Iris pigment epithelial cell (primary cell): Measurements from ENCODE around the gene FCAMR.

Experiments used
- DNase-seq: peaks from one replicate; pipeline ENCODE4 v3.0.0-alpha.2; 2011; ENCODE audit warnings: low read depth

Gene FCAMR

DNA sequence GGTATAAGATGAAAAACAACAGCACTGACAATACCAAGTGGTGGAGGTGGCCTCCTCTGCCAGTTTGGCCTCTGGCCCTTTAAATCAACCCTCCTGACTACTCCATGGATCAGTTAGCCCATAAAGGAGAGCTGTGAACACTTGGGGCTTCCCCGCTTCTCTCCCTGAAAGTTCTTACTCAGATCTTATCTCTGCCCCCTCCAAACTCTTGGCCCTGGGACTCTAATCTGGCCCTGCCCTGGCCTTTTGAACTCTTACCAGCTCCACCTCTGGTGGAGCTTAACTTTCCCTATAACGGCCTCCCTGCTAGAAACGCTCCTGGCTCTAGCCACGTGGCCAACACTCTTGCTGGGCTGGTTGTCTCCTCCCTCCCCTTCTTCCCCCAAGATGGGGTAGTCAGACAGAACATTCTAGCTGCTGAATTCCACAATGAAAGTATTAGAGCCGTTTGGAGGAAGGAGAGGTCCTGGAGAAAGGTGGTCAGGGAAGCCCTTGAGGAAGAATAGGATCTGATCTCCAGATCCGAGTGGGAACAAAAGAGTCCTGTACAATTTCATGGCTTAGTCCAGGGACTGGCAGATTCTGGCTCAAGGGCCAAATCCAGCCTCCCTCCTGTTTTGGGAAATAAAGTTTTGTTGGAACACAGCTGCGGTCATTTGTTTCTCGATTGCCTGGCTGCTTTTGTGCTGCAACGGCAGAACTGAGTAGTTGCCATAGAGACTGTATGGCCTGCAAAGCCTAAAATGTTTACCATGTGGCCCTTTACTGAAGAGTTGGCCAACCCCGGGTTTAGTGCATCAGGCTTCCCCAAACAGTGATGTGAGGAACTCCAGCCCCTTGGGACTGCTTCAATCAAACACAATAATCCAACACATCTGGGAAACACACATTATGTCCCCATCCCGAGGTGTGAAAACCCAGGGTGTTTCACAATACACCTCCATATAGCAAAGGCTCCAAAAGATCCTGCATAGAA, 14.5 kb downstream of the FCAMR start:
- no peak for DNase-seq

DNA sequence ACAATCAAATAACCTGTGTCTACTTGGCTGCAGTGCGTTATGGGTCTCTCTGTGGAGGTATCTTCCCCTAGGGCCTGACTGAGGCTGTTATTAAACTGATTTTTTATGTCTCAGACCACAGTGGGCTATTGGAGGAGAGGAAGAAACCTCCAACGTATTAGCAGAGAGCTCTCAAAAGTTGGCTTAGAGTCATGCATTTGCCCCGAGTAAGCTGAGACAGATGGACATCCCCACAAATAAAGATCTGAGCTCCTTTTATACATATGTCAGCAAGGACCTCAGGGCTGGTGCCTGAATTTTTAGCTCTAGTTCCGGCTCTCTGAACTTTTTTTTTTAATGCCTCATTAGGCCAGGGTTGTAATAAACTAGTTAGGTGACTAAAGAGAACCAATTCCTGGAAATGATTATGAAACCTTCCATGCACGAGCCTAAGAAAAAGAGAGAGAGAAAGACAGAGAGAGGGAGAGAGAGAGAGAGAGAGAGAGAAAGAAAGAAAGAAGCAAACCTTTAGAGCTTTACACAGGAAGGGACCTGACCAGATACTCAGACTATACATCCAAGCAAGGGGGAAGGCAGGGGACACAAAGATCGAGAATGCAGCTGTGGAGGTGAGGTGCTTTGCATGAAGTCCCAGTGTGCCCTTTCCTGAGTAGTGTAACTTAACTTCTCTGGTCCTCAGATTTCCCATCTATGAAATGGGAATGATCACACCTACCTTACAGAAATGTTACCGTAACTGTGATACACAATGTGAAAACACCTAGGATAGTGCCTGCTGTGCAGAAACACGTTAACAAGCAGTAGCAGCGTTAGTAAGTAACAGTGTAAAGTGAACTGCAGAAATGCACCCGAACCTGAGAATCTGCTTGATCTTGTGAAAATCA, 15.6 kb downstream of the FCAMR start:
- no peak for DNase-seq

DNA sequence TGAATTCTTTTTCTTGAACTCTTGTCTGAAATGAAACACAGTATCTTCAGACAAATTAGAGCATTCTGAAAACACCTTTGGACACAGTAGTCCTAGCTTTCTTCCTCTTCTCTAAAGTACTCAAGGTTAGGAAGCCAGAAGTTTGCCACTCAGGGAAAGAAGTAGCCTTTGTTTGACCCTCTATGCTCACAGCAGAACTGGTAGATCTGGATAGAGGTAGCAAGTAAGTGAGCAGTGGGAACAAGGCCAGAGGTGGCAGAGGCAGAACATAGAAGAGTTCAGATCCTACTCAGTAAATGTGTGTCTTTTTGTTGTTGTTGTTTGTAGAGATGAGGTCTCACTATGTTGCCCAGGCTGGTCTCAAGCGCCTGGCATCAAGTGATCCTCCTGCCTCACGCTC, 16.6 kb downstream of the FCAMR start:
- DNase-seq, result no peak

DNA sequence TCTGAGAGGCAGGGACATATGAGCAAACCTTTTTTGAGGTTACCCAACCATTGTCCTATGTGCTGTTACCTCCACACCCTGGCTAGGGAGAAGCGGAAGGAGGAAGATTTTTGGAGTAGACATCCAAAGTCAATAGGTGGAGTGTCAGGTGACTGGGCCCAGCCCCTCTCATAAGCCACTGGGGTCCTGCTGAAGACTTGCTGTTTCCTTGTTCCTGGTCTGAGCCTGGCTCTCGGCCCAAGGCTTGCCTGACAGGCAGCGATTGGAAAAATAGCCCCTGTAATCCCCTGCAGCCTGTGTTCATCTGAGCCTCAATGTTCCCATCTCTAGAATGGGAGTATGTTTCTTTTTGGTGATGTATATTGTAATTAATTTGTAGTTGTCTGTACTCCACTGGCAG, 17.1 kb downstream of the FCAMR start:
- no peak for DNase-seq

DNA sequence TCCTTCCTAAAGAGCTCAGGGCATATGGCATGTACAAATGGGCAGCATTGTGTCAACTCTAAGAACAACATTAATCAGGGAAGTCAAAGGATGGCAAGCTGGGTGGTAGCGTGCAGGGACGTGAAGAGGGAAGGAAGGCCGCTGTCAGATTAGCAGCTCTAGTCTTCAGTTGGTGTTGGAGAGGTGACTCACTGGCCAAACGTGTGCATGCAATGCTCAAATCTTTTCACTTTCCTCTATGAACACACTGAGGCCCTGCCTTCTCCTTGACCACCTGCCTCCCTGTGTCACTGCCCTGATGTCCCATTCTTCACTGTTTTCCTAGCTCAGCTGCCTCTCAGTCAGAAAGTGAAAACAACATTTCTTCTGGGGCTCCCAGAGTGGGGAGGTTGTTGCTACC, 18.1 kb downstream of the FCAMR start:
- peak; percentile 4 for DNase-seq

DNA sequence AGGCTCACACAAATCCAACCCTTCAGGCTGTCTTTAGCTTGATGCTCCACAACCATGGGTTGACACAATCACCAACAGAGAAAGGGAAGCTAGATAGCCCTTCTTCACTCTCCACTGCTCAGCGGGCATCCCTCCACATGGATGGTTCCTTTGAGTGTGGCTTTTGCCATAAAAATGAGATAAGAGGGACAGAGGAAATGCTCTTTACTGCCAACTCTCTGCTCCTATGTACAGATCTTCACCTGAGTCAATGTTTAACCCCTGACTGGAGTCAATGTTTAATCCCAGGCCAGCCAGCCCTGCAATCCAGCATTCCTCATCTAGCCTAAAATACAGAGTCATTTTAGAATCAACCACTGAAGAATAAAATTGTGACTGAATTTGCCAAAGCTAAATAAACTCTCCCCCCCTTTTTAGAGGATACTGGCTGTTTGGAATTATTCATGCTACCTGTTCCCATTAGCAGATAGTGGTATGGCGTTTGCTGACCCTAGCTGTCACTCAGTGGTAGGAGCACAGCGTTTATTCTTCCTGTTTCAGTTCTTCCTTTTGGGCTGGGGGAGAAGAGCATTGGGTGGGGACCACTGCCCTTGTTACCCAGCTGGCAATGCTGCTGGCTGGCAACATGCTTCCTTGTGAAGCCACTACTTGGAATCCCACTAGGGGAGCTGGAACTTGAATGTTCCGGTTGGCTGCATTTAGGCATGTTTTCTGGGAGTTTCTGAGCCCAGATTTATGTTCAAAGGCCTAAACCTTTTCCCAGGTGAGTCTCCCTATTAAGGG, 18.8 kb downstream of the FCAMR start:
- DNase-seq, result no peak

DNA sequence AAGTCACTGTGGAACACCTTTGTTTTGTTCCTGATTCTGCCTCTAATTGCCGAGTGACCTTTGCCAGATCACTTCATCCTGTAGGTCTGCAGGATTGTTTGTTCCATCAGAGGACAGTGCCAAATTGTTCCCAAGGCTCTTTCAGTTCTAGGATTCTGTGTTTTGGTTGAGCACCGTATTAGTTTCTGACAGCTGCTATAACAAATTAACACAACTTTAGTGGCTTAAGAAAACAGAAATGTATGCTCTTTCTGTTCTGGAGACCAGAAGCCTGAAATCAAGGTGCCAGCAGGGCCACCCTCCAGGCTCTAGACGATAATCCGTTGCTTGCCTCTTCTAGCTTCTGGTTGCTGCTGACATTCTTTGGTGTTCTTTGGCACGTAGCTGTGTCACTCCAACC, 20.6 kb downstream of the FCAMR start:
- DNase-seq, result no peak

DNA sequence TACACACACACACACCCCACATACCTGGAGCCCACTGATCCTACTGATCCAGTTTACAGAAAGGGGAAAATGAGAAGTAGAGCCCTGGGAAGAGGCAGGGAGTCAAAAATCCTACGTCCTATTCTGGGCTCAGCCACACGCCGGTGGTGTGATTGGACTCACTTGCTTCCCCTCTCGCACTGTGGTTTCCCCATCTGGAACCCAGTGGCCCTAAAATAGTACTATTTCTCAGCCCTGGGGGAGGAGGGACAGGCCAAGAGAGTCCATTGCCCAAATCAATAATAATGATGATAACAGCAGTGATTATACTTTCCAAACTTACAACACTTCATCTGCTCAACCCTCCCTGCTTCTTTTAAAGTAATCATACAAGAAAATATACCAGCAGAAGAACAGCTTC, 21.1 kb downstream of the FCAMR start:
- no peak for DNase-seq

DNA sequence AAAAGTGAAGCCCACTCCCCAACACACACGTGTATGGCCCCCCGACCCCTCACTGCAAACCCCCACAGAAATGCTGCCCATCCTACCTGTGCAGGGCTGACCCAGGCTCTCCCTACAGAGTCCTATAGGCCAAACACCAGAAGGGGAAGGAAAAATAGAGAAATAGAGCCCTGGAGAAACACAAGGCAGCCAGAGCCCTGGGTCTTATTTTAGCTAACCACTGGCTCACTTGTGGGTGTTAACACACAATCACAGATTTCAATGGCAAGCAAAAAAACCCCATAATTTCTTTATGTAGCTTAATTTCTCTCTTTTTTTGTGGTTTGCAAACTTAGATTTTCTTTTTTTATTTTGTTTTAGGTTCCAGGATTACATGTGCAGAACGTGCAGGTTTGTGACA, 23.0 kb downstream of the FCAMR start:
- DNase-seq, result no peak

DNA sequence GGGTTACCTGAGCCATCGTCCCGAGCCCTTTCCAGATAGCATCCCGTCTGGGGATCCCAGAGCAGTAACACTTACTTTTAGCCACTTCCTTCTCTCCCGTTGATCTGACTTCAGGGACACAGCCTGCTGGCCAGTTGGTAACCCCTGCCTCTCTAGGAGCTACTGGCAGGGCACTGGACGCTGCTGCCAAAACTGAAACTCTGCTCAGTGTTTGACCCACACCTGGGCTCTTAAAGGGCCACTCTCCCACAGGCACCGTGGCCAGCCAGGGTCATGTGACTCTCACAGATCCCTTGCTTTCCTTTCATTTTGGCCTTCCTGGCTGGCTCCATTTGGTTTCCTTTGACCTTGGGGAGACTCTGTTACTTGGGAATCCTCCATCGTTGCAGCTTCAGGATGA, 24.0 kb downstream of the FCAMR start, which contains the start of gene PIGR:
TSS of gene PIGR (minus strand) at position 206 of the 400 bp plus-strand sequence. CDS start 5,935 bp downstream, outside the sequence.
- DNase-seq, result no peak

DNA sequence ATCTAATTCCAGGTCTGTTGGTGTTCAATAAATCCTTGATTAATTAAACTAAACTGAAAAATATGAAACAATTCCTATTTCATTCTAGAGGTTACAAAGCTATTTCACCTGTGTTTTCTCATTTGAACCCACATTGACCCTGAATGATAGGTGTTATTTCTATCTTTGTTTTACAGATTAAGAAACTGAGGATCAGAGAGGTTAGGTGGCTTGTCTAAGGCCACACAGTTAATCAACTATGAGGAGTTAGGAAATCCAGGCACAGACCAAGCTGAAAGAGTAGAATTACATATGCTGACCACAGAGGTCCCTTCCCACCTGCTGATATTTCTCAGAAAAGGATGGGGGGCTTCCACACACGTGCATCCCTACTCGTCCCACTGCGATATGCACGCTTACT, 24.5 kb downstream of the FCAMR start:
- DNase-seq, result no peak

DNA sequence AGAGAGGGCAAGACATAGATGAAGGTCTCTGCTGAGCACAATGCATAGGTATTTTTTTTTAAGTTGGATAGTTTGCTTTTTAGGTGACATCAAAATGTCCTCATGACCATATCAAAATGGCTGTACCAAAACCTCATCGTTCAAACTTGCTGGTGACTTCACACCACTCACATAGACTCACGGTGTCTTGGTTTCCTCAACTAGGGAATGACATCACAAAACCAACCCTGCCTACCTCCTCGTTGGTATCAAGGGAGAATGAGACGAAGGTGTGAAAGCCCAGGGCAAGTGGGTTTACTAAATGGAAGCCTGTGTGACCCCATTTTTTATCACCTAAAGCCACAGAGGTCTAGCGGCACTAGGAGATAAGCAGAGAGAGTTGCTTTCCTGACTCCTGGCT, 25.6 kb downstream of the FCAMR start:
- no peak for DNase-seq

DNA sequence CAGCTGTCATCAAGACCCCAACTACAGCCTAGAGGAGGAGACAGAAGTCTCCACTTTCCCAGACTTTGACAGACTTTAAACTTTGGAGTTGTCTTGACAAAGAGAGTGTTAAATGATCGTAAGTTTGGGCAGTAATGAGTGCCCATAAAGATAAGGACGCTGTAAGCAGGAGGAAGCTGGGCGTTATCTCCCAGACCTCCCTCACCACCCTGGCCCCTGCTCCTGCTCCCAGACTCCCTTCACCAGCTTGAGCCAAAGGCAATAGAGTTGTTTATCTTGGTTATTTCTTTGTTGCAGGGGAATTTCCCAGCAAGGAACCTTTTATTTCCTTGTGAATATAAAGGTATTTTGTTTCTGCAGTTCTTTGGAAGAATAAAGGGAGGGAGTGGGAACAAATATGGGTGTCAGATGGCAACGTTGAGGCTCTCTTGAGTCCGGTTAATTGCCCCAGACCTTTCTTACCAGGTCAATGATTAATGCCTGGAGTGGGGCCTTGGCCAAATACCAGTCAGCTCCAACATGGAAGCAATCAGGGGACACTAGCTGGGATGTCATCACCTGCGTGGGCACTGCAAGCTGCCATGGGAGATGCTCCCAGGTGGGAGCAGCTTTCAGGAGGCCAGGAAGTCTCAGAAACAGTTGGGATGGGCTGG, 28.4 kb downstream of the FCAMR start:
- DNase-seq, result no peak

DNA sequence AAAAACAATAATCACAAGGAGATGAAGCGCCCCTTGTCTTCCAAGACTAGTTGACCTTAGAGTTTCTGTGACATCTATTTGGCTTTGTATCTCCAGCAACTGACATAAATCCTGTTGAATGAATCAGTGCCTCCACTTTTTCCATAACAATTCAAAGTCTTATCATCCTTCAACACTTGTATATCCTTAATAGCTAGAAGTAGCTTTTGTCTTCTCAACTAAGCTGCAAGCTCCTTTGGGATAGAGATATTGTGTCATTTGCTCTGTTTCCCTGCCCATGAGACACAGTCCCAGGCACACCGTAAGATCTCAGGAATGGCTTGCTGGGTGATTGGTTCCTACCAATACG, 29.7 kb downstream of the FCAMR start:
- DNase-seq, result no peak

DNA sequence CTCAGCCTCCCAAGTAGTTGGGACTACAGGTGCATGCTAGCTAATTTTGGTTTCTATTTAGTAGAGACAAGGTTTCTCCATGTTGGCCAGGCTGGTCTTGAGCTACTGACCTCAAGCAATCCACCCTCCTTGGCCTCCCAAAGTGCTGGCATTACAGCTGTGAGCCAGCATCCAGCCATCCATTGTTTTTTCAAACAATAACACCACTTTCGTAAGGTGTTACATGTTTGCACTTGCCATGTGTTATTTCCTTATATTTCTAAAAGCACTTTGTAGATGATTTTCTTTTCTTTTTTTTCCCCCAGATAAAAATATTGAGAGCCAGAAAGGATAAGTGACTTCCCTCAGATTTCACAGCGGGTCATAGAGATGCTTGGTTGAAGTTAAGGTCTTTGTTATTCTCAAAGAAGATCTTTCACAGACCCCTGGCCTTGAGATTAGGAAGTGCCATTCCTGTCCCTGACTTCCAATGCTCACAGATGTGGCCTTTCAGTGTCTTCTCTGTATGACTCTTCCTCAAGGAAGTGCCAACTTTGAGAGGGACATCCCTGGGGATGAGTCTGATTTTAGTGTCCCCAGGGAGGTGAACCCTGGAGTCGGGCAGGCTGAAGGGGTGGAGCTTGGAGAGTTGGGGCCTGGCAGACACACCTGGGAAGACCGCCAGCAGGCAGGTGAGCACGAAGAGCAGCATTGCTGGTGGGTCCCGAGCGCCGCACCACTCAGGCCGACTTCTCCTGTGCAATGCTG, 30.2 kb downstream of the FCAMR start:
- DNase-seq, result no peak

DNA sequence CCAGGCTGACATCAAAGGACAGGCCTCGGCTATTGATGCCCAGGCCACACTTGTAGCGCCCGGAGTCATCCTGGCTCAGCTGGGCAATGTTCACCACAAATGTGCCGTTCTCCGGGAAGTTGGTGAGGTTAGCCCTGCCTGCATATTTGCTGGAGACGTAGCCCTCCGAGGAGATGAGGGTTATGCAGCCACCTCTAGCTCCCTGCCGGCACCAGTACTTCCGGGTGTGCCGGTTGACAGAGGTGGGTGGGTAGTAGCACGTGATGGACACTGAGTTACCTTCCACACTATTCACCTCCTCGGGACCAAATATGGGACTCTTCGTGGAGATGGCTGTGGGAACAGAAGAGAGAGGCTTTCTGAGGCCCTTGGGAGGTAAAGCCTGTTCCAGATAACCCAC, 31.1 kb downstream of the FCAMR start:
- no peak for DNase-seq

DNA sequence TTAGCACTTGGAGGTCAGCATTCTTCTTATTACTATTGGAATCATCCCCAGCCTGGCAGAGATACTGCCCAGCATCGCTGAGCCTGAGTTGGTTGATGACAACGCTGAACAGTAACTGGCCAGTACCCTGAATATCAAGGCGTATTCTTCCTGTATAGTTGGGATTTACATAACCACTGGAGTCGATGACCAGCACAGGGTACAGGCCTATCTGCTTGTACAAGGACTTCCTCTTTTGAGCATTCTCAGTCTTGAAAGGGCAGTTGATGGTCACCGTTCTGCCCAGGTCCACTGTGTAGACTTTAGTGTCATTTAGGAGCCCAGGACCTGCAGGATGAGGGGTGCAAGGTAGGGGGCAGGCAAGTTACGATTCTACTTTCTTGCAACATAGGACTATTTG, 32.8 kb downstream of the FCAMR start:
- no peak for DNase-seq

DNA sequence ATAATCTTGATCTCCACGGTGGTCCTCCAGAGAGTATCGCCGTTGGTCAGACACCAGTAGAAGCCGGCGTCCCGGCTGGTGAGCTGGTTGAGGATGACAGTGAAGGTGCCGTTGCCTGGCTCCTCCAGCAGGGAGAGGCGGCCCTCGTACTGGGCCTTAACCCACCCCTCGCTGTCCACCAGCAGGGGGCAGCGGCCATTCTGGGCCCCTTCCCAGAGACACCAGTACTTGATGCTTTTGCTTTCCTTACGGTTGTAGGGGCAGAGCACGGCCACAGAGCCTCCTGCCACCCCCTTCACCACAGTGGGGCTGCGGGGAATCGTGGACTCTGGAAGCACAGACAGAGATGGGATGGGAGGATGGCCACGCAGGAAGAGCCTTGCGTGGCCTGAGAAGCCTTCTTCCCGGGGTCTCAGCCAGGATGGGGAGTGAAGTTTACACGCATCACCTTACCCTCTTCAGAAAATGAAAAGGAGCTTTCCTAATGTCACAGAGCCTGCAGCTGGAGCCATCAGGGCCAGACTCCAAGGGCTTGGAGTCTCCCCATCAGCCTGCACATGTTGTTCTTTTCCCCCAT, 34.7 kb downstream of the FCAMR start:
- peak; percentile 38 for DNase-seq

DNA sequence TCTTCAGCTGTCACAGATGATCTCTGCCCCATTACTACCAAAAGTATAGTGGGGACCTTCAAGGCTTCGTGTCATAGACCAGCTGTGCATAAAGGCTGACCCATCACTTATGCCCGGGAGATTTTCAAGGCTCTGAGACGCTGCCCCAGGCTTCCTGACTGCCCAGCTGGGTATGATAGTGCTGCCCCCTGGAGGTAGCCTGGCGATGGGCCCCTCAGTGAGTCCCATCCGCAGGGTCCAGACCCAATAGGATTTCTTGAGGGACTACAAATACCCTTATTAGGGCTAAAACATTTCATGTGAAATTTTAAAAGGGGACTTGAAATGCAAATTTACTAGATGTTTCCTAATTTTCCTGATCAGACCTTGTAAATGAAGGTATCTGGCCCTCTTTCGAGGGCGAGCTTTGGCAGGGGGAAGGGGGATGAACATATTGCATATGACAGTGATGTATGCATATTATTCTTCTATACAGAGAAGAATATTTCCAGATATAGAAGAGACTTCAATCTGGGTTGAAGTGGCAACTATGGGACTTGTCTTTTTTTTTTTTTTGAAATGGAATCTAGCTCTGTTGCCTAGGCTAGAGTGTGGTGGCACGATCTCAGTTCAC, 36.8 kb downstream of the FCAMR start:
- DNase-seq, result no peak

DNA sequence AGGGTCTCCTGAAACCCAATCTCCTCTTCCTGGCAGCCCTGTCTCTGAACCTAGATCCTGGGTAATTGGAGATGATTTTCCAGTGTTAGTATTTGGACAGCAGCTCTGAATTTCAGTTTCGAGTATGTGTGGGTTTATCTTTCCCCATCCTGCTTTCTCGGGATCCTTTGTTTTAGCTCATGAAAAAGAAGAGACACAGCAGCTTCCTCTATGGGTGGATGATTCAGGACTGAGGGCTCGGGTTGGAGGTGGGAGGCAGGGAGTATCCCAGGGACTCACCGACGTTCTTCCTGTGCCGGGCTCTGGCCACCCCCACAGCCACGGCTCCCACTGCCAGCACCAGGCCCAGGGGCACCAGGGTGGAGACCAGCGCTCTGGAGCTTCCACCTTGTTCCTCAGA, 38.1 kb downstream of the FCAMR start:
- DNase-seq, result no peak
